SK-N-SH treated with all-trans-retinoic acid at 6 μM for 48 hours (cell line): ENCODE results near the gene ATP6V0B.

ENCODE experiments used
- CSDC2 ChIP-seq: fragments of 250-450 bp; sonication (Bioruptor Pico); IDR thresholded peaks from 2 replicates; pipeline ENCODE4 v1.5.0; 2020; ENCODE audit warnings: mild to moderate bottlenecking, moderate library complexity
- ISL1 ChIP-seq: fragments of 250-450 bp; sonication (Bioruptor Pico); IDR thresholded peaks from 2 replicates; pipeline ENCODE4 v2.1.2; 2022; ENCODE audit warnings: mild to moderate bottlenecking, moderate library complexity
- TF ChIP-seq, protein P1 (sequence below): fragments of 250-450 bp; sonication (Bioruptor Pico); IDR thresholded peaks from 2 replicates; pipeline ENCODE4 v1.8.0; 2020; ENCODE audit warnings: mild to moderate bottlenecking, moderate library complexity, borderline replicate concordance

DNA sequence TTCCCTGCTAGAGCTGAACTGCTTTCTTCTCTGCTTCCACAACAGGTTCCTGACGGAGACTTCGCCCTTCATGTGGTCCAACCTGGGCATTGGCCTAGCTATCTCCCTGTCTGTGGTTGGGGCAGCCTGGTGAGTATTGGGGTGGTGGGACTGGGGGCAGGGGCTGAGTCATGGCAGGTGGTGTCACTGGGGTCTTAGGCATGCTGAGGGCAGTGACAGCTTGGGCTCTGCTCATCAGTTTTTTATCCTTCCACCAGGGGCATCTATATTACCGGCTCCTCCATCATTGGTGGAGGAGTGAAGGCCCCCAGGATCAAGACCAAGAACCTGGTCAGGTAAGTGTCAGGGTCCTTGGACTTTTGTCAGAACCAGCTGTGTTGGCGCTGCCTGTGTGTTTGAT is 1.3 kb downstream of the ATP6V0B start:
- TF ChIP-seq, protein P1, sequence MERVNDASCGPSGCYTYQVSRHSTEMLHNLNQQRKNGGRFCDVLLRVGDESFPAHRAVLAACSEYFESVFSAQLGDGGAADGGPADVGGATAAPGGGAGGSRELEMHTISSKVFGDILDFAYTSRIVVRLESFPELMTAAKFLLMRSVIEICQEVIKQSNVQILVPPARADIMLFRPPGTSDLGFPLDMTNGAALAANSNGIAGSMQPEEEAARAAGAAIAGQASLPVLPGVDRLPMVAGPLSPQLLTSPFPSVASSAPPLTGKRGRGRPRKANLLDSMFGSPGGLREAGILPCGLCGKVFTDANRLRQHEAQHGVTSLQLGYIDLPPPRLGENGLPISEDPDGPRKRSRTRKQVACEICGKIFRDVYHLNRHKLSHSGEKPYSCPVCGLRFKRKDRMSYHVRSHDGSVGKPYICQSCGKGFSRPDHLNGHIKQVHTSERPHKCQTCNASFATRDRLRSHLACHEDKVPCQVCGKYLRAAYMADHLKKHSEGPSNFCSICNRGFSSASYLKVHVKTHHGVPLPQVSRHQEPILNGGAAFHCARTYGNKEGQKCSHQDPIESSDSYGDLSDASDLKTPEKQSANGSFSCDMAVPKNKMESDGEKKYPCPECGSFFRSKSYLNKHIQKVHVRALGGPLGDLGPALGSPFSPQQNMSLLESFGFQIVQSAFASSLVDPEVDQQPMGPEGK (CRISPR knock-in tag) = no peak
- TF ChIP-seq CSDC2 (no peak), ISL1 (CRISPR knock-in tag) (no peak)
